ENCODE results near the gene RPS15.

Gene RPS15

DNA sequence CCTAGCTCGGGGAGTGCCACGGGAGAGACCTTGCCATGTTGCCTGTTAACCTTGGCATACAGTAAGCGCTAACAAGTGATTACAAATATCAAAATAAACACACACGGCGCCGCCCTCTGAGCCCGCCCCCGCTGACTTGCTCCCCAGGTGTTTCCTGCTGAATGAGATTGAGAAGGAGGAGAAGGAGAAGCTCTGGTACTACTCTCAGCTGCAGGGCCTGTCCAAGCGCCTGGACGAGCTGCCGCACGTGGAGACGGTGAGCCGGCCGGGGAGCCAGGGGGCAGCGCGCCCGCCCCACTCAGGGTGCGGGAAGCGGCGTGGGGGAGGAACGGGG is 16.8 kb downstream of the RPS15 start:
- no peak for DNase-seq

DNA sequence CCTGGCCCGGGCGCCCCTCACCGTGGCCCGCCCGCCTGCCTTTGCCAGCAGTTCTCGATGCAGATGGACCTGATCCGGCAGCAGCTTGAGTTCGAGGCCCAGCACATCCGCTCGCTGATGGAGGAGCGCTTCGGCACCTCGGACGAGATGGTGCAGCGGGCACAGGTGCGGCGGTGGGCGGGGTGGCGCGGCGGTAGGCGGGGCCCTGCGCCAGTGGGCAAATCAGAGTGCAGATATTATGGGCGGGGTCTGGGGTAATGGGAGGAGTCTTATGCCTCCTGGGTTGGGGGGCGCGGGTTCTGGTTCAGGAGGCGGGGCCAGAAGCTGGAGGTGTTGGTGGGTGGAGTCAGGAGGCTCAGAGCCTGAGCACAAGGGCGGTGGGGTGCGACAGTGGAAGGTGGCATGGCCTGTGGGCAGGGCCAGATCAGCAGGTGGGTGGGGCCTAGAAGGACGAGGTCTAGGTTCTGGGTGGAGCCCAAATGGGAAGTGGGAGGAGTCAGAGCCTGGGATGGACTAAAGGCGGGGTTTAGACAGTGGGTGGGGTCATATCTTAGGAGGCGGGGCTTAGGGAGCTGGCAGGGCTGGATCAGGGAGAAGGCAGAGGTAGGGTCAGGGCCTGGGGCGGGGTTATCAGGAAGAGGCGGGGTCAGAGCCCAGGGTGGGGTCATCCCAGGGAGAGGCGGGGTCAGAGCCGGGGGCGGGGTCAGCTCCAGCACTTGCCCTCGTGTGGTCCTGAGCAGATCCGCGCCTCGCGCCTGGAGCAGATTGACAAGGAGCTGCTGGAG is 17.3 kb downstream of the RPS15 start:
- peak; percentile 59 to 78 for DNase-seq

DNA sequence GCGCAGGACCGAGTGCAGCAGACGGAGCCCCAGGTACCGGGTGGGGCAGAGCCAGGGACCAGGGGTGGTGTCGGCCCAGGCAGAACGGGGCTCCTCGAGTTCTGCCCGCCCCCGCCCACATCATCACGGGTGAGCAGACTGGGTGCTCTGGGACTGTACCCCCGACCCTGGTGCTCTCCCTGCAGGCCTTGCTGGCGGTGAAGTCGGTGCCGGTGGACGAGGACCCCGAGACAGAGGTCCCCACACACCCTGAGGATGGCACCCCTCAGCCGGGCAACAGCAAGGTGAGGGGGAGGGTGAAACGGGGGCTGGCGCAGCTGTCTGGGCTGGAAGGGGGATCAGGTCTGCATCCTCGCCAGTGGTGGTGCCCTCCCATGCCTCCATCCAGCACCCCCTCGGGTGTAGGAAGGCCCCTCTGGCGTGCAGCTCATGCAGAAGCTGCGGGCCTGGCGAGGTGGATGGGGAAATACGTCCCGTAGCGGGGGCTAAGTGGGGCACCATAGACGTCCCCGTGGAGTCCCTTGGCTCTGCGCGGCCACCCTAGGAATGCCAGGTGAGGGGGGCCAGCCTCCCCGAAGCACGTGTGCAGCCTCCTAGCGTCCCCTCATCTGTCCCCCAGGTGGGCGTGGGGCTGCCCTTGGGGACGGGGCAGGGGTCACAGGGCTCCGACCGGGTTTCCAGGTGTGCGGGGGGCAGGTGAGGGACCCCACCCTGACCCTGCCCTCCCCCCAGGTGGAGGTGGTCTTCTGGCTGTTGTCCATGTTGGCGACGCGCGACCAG is 18.1 kb downstream of the RPS15 start:
- DNase-seq = no peak

DNA sequence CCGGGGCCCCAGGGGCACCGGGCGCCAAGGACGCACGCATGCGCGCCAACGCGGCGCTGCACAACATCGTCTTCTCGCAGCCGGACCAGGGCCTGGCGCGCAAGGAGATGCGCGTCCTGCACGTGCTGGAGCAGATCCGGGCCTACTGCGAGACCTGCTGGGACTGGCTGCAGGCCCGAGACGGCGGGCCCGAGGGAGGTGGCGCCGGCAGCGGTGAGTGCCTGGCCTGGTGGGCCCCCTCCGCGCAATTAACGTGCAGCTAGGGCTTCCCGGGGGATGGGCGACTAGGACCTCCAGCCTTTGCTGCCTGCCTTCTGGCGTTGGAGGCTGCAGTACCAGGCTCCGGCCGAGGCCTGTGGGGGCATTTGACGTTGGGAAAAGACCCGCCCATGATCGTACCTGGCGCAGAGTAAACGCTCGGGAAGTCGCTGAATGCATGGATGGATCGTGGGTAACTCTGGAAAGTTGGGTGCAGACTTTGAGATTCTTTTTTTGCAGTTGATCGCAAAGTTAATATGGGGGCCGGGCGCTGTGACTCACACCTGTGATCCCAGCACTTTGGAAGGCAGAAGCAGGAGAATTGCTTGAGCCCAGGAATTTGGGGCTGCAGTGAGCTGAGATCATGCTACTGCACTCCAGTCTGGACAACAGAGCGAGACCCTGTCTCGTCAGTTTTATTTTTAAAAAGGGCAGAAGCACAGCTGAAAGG is 19.0 kb downstream of the RPS15 start:
- DNase-seq = no peak

DNA sequence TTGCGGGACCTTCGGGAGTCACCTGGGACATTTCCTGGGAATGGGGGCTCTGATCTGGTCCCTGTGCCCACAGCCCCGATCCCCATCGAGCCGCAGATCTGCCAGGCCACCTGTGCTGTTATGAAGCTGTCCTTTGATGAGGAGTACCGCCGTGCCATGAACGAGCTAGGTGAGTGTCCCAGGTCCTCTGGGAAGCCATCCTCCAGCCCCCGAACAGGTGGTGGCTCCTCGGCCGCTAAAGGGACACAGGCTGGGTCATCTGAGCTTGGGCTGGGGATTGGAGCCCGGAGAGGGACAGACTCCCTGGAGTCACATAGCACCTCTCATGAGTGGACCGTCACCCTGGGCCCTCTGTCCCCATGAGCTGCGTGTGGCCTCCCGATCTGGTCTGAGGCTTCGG is 19.7 kb downstream of the RPS15 start:
- DNase-seq = no peak

DNA sequence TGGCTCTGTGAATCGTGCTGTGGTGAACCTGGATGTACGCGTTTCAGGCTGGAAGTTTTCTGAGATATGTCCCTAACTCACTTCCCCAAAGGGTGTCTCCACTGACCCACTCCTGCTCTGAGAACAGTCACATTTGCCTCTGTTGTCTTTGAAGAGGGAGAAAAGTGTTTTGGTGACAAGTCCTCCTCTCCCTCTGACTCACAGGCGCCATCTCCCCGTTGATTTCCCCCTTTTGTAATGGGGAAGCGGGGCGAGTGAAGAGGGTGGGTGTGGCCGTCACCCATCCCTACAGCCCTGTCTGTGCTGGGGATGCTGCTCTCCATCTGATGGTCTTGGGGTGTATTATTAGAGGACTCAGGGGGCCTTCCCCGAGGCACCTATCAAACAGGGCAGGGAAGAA is 21.3 kb downstream of the RPS15 start:
- peak; percentile 76 to 80 for DNase-seq

DNA sequence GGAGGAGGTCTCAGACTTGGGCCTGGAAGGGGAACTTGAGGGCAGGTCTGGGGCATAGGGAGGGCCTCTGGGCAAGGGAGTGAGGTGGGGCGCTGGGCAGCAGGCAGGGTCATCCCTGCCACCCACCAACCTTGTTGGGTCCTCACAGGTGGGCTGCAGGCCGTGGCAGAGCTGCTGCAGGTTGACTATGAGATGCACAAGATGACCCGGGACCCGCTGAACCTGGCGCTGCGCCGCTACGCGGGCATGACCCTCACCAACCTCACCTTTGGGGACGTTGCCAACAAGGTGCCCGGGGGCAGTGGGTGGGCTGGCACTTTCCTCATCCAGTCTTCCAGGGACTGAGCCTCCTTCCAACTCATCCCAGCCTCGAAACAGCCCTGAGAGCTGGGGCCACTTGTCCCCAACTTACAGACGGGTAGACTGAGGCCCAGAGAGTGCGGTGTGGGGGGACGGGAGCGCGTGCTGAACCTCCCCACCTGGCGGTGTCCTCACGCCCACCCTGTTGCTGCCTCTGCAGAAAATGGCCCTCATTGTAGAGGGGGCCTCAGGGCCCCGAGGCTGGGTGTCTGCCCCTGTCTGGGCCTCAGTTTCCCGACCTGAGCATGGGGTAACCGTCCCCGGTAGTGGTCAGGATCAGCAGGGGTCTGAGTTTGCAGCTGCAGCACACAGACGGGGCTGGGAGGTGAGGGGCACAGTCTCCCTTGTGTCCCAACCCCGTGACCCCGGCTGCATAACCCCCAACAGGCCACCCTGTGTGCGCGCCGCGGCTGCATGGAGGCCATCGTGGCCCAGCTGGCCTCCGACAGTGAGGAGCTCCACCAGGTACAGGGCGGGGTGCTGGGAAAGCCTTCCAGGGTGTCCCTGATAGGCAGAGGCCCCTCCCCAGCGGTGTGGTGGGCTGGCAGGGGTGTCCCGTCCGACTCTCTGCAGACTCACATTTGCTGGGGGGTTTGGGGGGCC is 22.1 kb downstream of the RPS15 start:
- no peak for DNase-seq

DNA sequence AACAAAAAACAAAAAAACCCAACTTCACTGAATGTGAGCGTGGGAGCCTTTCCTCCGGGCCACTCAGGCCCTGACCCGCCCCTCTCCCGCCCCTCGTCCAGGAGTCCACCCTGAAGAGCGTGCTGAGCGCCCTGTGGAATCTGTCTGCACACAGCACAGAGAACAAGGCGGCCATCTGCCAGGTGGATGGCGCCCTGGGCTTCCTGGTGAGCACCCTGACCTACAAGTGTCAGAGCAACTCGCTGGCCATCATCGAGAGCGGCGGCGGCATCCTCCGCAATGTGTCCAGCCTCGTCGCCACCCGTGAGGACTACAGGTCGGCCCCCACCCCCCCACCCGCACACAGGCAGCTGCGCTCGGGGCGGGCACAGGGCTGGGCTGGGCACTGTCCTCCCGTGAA is 23.7 kb downstream of the RPS15 start:
- DNase-seq = no peak

DNA sequence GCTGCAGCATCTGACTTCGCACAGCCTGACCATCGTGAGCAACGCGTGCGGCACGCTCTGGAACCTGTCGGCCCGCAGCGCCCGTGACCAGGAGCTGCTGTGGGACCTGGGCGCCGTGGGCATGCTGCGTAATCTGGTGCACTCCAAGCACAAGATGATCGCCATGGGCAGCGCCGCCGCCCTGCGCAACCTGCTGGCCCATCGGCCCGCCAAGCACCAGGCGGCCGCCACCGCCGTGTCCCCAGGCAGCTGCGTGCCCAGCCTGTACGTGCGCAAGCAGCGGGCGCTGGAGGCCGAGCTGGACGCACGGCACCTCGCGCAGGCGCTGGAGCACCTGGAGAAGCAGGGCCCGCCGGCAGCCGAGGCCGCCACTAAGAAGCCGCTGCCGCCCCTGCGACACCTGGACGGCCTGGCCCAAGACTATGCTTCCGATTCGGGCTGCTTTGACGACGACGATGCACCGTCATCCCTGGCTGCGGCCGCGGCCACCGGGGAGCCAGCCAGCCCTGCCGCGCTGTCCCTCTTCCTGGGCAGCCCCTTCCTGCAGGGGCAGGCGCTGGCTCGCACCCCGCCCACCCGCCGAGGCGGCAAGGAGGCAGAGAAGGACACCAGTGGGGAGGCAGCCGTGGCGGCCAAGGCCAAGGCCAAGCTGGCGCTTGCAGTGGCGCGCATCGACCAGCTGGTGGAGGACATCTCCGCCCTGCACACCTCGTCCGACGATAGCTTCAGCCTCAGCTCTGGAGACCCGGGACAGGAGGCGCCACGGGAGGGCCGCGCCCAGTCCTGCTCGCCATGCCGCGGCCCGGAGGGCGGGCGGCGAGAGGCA is 27.2 kb downstream of the RPS15 start:
- DNase-seq = peak; percentile 25 to 41

DNA sequence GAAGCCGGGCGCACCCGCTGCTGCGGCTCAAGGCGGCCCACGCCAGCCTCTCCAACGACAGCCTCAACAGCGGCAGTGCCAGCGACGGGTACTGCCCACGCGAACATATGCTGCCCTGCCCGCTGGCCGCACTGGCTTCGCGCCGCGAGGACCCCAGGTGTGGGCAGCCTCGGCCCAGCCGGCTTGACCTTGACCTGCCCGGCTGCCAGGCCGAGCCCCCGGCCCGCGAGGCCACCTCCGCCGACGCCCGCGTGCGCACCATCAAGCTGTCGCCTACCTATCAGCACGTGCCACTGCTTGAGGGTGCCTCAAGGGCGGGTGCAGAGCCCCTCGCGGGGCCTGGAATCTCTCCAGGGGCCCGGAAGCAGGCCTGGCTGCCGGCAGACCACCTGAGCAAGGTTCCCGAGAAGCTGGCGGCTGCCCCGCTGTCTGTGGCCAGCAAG is 27.8 kb downstream of the RPS15 start:
- no peak for DNase-seq

DNA sequence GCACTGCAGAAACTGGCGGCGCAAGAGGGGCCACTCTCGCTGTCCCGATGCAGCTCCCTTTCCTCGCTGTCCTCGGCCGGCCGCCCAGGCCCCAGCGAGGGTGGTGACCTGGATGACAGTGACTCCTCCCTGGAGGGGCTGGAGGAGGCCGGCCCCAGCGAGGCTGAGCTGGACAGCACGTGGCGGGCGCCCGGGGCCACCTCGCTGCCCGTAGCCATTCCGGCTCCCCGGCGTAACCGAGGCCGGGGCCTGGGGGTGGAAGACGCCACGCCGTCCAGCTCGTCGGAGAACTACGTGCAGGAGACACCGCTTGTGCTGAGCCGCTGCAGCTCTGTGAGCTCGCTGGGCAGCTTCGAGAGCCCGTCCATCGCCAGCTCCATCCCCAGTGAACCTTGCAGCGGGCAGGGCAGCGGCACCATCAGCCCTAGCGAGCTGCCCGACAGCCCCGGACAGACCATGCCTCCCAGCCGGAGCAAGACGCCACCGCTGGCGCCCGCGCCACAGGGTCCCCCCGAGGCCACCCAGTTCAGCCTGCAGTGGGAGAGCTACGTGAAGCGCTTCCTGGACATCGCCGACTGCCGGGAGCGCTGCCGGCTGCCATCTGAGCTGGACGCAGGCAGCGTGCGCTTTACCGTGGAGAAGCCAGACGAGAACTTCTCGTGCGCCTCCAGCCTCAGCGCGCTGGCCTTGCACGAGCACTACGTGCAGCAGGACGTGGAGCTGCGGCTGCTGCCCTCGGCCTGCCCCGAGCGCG is 28.4 kb downstream of the RPS15 start:
- no peak for DNase-seq

DNA sequence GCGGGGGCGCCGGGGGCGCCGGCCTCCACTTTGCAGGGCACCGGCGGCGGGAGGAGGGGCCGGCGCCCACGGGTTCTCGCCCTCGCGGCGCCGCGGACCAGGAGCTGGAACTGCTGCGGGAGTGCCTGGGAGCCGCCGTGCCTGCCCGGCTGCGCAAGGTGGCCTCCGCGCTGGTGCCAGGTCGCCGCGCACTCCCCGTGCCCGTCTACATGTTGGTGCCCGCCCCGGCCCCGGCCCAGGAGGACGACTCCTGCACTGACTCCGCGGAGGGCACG is 29.0 kb downstream of the RPS15 start:
- DNase-seq = no peak

DNA sequence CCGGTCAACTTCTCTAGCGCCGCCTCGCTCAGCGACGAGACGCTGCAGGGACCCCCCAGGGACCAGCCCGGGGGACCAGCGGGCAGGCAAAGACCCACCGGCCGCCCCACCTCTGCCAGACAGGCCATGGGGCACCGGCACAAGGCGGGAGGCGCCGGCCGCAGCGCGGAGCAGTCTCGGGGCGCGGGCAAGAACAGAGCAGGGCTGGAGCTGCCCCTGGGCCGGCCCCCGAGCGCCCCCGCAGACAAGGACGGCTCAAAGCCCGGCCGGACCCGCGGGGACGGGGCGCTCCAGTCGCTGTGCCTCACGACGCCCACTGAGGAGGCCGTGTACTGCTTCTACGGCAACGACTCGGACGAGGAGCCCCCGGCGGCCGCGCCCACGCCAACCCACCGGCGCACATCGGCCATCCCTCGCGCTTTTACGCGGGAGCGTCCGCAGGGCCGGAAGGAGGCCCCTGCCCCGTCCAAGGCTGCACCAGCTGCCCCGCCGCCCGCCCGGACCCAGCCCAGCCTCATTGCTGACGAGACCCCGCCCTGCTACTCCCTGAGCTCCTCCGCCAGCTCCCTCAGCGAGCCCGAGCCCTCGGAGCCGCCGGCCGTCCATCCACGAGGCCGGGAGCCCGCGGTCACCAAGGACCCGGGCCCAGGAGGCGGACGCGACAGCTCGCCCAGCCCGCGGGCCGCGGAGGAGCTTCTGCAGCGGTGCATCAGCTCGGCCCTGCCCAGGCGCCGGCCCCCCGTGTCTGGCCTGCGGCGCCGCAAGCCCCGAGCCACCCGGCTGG is 29.5 kb downstream of the RPS15 start:
- no peak for DNase-seq

DNA sequence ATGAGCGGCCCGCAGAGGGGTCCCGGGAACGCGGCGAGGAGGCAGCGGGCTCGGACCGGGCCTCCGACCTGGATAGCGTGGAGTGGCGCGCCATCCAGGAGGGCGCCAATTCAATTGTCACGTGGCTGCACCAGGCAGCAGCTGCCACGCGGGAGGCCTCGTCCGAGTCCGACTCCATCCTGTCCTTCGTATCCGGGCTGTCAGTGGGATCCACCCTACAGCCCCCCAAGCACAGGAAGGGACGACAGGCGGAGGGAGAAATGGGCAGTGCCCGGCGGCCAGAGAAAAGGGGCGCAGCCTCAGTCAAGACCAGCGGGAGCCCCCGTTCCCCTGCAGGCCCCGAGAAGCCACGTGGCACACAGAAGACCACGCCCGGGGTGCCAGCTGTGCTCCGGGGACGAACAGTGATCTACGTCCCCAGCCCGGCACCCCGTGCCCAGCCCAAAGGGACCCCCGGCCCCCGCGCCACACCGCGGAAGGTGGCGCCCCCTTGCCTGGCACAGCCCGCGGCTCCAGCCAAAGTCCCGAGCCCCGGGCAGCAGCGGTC is 30.2 kb downstream of the RPS15 start:
- no peak for DNase-seq

DNA sequence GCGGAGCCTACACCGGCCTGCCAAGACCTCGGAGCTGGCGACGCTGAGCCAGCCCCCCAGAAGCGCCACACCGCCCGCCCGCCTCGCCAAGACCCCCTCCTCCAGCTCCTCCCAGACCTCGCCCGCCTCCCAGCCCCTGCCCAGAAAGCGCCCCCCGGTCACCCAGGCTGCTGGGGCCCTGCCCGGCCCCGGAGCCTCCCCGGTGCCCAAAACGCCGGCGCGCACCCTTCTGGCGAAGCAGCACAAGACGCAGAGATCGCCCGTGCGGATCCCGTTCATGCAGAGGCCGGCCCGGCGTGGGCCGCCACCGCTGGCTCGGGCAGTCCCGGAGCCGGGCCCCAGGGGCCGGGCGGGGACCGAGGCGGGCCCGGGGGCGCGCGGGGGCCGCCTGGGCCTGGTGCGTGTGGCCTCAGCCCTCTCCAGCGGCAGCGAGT is 30.6 kb downstream of the RPS15 start:
- DNase-seq = peak in 1 of 2 donors; percentile 49

DNA sequence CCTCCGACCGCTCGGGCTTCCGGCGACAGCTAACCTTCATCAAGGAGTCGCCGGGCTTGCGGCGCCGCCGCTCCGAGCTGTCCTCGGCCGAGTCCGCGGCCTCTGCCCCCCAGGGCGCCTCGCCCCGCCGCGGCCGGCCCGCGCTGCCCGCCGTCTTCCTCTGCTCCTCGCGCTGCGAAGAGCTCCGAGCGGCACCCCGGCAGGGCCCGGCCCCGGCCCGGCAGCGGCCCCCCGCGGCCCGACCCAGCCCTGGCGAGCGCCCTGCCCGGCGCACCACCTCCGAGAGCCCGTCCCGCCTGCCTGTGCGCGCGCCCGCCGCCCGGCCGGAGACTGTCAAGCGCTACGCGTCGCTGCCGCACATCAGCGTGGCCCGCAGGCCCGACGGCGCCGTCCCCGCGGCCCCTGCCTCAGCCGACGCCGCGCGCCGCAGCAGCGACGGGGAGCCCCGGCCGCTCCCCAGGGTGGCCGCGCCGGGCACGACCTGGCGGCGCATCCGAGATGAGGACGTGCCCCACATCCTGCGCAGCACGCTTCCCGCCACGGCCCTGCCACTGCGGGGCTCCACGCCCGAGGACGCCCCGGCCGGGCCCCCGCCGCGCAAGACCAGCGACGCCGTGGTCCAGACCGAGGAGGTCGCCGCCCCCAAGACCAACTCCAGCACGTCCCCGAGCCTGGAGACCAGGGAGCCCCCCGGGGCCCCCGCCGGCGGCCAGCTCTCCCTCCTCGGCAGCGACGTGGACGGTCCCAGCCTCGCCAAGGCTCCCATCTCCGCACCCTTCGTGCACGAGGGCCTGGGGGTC is 31.3 kb downstream of the RPS15 start:
- no peak for DNase-seq

DNA sequence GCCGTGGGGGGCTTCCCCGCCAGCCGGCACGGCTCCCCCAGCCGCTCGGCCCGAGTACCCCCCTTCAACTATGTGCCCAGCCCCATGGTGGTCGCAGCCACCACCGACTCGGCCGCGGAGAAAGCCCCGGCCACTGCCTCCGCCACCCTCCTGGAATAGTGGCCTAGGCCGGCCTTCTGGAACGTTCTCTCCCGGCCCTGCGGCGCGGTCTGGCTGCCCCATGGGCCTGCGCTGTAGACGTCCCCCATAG is 31.8 kb downstream of the RPS15 start:
- no peak for DNase-seq

DNA sequence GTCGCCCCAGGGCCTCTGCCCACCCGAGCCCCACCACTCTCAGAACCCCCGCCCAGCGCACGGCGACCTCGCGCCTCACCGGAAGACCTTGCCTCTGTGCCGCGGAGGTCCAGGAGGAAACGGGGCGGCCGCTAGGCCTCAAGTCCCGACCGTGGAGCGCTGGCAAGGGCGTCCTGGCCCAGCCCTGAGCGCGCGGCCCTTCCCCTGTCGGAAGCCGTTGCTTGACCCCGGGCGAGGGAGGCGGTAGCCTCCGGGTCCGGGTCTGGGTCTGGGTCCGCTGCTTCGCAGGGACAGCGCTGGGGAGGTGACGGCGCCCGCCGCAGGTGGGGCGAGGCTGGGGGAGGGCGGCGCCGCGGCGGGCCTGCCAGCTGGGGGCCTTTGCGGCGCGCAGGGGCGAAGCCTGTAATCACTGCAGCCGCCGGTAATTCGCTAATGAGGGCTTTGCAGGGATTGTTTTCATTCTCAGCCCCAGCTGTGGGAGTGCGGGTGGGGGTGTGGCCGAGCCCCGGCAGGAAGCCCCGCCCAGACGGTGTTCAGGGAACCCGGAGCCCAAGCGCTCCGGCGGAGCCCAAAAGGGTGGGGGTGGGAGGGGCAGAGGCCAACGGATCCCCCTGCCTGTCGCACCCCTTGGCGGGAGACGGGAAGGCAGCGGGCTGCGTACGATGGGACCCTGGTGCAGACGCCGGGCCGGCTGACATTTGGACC is 32.3 kb downstream of the RPS15 start:
- no peak for DNase-seq
